CD14-positive monocyte (primary cell): Measurements from ENCODE around the gene CCBE1. TPM values are rescaled to one million over a fixed set of nuclear protein-coding genes. Genes with fewer than 3 reads are reported as not detected.

Experiments
- DNase-seq, 3 donors: peaks; one replicate each; pipeline ENCODE4 v3.0.0-alpha.2; 2011 to 2022
- H2AFZ ChIP-seq: 2 replicates; pipeline ENCODE4 v1.6.0; 2012; ENCODE audit warnings: mild to moderate bottlenecking, low read depth, low read length, inconsistent platforms; ENCODE audit not compliant: insufficient read depth, poor library complexity, severe bottlenecking
- H3K27ac ChIP-seq, 2 donors: 1 replicate in 1 of 2; 2 replicates in 1 of 2; pipeline ENCODE4 v1.5.1; 2012 to 2013; ENCODE audit warnings: low read length in 2 of 2, control low read depth in 1 of 2, inconsistent platforms in 1 of 2, low read depth in 1 of 2, mild to moderate bottlenecking in 1 of 2
- H3K27me3 ChIP-seq, 2 donors: one replicate each; pipeline versions ENCODE4 v1.6.0 to v1.6.1; 2011 to 2013; ENCODE audit warnings: low read length in 2 of 2; ENCODE audit not compliant: control insufficient read depth in 2 of 2, insufficient read depth in 2 of 2
- H3K36me3 ChIP-seq, 2 donors: replicated peaks in 1 of 2; 1 replicate in 1 of 2; 2 replicates in 1 of 2; pipeline versions ENCODE4 v1.5.1 to v1.6.1; 2012 to 2013; ENCODE audit warnings: low read length in 2 of 2, control low read depth in 1 of 2, inconsistent platforms in 1 of 2, mild to moderate bottlenecking in 1 of 2; ENCODE audit not compliant: insufficient read depth in 2 of 2, control insufficient read depth in 1 of 2
- H3K4me1 ChIP-seq, 2 donors: 1 replicate in 1 of 2; 2 replicates in 1 of 2; pipeline versions ENCODE4 v1.5.1 to v1.6.1; 2012 to 2013; ENCODE audit warnings: low read length in 2 of 2, control low read depth in 1 of 2, inconsistent platforms in 1 of 2, mild to moderate bottlenecking in 1 of 2, moderate library complexity in 1 of 2; ENCODE audit not compliant: insufficient read depth in 2 of 2, control insufficient read depth in 1 of 2
- H3K4me2 ChIP-seq: replicated peaks from 2 replicates; pipeline ENCODE3; 2012; ENCODE audit warnings: low read length, moderate library complexity, mild to moderate bottlenecking; ENCODE audit not compliant: poor library complexity, severe bottlenecking; ENCODE audit errors: extremely low read depth
- H3K4me3 ChIP-seq, 3 experiments: fragments of 200-600 bp in 1 of 3; sonication (generic) in 1 of 3; replicated peaks in 1 of 3; 1 replicate in 2 of 3; 2 replicates in 1 of 3; pipeline ENCODE4 v1.5.1; 2011 to 2013; ENCODE audit warnings: low read length in 3 of 3, mild to moderate bottlenecking in 3 of 3, control low read depth in 2 of 3, low read depth in 2 of 3, inconsistent platforms in 1 of 3, moderate library complexity in 1 of 3
- H3K79me2 ChIP-seq: 2 replicates; pipeline ENCODE4 v1.6.0; 2012; ENCODE audit warnings: mild to moderate bottlenecking, control low read depth, inconsistent platforms, low read length, moderate library complexity; ENCODE audit not compliant: insufficient read depth
- H3K9ac ChIP-seq: 2 replicates; pipeline ENCODE4 v1.6.0; 2017; ENCODE audit warnings: low read length, mild to moderate bottlenecking; ENCODE audit not compliant: insufficient read depth, poor library complexity, severe bottlenecking
- H3K9me3 ChIP-seq, 2 donors: replicated peaks in 1 of 2; 1 replicate in 1 of 2; 2 replicates in 1 of 2; pipeline versions ENCODE4 v1.5.1 to v1.6.1; 2012 to 2013; ENCODE audit warnings: low read length in 2 of 2, control low read depth in 1 of 2; ENCODE audit not compliant: control insufficient read depth in 1 of 2, insufficient read depth in 1 of 2
- H4K20me1 ChIP-seq: 2 replicates; pipeline ENCODE4 v1.6.0; 2012; ENCODE audit warnings: mild to moderate bottlenecking, low read length, control low read depth, moderate library complexity; ENCODE audit not compliant: insufficient read depth
- H3K27ac Mint-ChIP-seq, 7 donors: one replicate each; pipeline ENCODE4 v1.8.0; 2020; ENCODE audit warnings: mild to moderate bottlenecking in 7 of 7, mixed read lengths in 7 of 7, moderate library complexity in 6 of 7, inconsistent platforms in 2 of 7
- H3K27me3 Mint-ChIP-seq, 3 donors: one replicate each; pipeline ENCODE4 v1.8.0; 2021 to 2022; ENCODE audit warnings: low read depth in 3 of 3, mild to moderate bottlenecking in 3 of 3, mixed read lengths in 3 of 3, moderate library complexity in 3 of 3, inconsistent platforms in 1 of 3
- H3K36me3 Mint-ChIP-seq, 2 donors: one replicate each; pipeline ENCODE4 v1.8.0; 2020; ENCODE audit warnings: mixed read lengths in 2 of 2, inconsistent platforms in 1 of 2, mild to moderate bottlenecking in 1 of 2
- H3K4me1 Mint-ChIP-seq: one replicate; pipeline ENCODE4 v1.8.0; 2020; ENCODE audit warnings: mild to moderate bottlenecking, mixed read lengths
- H3K4me3 Mint-ChIP-seq, 2 donors: one replicate each; pipeline ENCODE4 v1.8.0; 2020; ENCODE audit warnings: mild to moderate bottlenecking in 2 of 2, mixed read lengths in 2 of 2, moderate library complexity in 1 of 2
- H3K9me3 Mint-ChIP-seq, 7 donors: one replicate each; pipeline ENCODE4 v1.8.0; 2020 to 2022; ENCODE audit warnings: mixed read lengths in 7 of 7, mild to moderate bottlenecking in 6 of 7, moderate library complexity in 6 of 7, inconsistent platforms in 2 of 7
- WGBS: methylation state at CpG from one replicate; pipeline ENCODE4 v1.1.5; 2013; ENCODE audit warnings: missing lambda C conversion rate; ENCODE audit not compliant: insufficient coverage; 5-methylcytosine and 5-hydroxymethylcytosine counted together
- intact Hi-C, 2 donors: fragments of 100-400 bp; cut with micrococcal nuclease; formaldehyde crosslinking; loops; one replicate each; pipeline versions ENCODE4 v1.15.0 to v1.15.1; 2023
- polyA plus RNA-seq, 3 donors: library from polyadenylated mRNA; depleted of rRNA in 1 of 3; unstranded in 2 of 3; stranded (reverse) in 1 of 3; fragments of 300-500 nt in 2 of 3; fragments of >200 nt in 1 of 3; fragmentation: Illumina TruSeq in 2 of 3; gene quantifications; 1 replicate in 2 of 3; 2 replicates in 1 of 3; pipeline ENCODE4 v1.2.3, GENCODE V29; 2012 to 2021
- TF ChIP-seq, protein P1 (sequence below): fragments of 200-600 bp; IDR thresholded peaks from one replicate; pipeline ENCODE4 v1.8.0; 2022; ENCODE audit warnings: antibody characterized with exemption, mild to moderate bottlenecking

CCBE1 gene
- polyA plus RNA-seq, 3 donors, result not detected

DNA sequence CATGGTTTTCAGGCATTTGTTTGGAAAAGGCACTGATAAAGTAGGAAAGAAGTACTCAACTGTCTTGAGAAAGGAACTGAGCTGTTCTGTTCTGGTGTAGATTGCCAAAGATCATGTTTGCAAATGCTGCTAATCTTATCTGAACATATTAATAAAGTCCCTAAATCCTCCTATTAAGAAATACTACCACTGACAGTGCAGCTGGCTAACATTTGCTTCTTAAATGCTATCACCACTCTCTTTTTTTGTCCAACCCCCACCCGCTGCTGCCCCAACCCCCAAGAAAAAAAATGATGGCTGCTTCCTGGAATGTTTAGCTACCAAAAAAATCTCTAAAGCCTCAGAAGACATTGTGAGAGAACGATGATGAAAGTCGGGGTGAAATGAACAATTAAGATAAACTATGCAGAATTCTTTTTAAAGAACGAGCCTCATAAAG is 130.7 kb downstream of the CCBE1 start:
- intact Hi-C loops, result no loop called here
- WGBS, result no CpG with 5 or more reads among the region's 4 CpGs

DNA sequence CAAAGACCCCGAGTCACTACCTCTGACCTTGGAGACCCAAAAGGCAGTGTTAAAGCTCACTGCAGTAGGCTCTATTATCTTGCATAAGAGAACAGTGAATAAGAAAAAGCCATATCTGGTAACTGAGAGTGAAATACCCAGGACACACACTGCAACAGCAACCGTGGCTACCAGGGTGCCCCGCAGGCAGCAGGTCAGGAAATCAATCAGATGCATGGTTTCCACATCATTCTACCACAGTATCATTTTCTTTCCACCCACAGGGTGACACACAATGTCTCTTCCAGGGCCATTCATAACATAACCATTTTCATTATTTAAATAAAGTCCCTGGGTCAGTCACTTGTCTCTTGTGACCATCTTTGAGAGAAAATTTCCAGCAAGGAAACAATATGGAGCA is 131.3 kb downstream of the CCBE1 start:
- H2AFZ ChIP-seq, result no peak overlapping the region
- 58% methylated on average over 2 of the region's 3 CpGs for WGBS
- H3K9ac ChIP-seq, result no peak overlapping the region
- no peaks in the 10 kb centered on the region for H3K9me3 ChIP-seq
- no peaks in the 10 kb centered on the region for H3K27me3 ChIP-seq
- no peak overlapping the region for H3K4me3 ChIP-seq
- H3K36me3 Mint-ChIP-seq, result no peaks in the 10 kb centered on the region
- no peaks in the 10 kb centered on the region for H3K4me1 Mint-ChIP-seq
- intact Hi-C loops, result no loop called here
- H3K27me3 Mint-ChIP-seq, result no peaks in the 10 kb centered on the region
- H3K27ac Mint-ChIP-seq, result no peak overlapping the region
- no peak overlapping the region for H3K27ac ChIP-seq
- no peak for DNase-seq
- no peaks in the 10 kb centered on the region for H3K36me3 ChIP-seq
- peaks cover 0 to 13% (median 4%) of the 10 kb centered on the region in 7 donors for H3K9me3 Mint-ChIP-seq
- H4K20me1 ChIP-seq, result no peaks in the 10 kb centered on the region
- TF ChIP-seq, protein P1, sequence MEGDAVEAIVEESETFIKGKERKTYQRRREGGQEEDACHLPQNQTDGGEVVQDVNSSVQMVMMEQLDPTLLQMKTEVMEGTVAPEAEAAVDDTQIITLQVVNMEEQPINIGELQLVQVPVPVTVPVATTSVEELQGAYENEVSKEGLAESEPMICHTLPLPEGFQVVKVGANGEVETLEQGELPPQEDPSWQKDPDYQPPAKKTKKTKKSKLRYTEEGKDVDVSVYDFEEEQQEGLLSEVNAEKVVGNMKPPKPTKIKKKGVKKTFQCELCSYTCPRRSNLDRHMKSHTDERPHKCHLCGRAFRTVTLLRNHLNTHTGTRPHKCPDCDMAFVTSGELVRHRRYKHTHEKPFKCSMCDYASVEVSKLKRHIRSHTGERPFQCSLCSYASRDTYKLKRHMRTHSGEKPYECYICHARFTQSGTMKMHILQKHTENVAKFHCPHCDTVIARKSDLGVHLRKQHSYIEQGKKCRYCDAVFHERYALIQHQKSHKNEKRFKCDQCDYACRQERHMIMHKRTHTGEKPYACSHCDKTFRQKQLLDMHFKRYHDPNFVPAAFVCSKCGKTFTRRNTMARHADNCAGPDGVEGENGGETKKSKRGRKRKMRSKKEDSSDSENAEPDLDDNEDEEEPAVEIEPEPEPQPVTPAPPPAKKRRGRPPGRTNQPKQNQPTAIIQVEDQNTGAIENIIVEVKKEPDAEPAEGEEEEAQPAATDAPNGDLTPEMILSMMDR, result no peak
- H3K4me1 ChIP-seq, result no peaks in the 10 kb centered on the region
- no peak overlapping the region for H3K4me3 Mint-ChIP-seq
- H3K79me2 ChIP-seq, result no peaks in the 10 kb centered on the region
- no peak overlapping the region for H3K4me2 ChIP-seq

More for the DNA sequence above, 130.7 kb downstream of the CCBE1 start:
- H3K4me2 ChIP-seq, result no peak overlapping the region
- no peak overlapping the region for H3K27ac Mint-ChIP-seq
- no peaks in the 10 kb centered on the region for H3K4me1 ChIP-seq
- H4K20me1 ChIP-seq, result no peaks in the 10 kb centered on the region
- H3K9ac ChIP-seq, result no peak overlapping the region
- H3K36me3 Mint-ChIP-seq, result no peaks in the 10 kb centered on the region
- no peak overlapping the region for H3K4me3 ChIP-seq
- DNase-seq, result no peak
- no peaks in the 10 kb centered on the region for H3K36me3 ChIP-seq
- H3K79me2 ChIP-seq, result no peaks in the 10 kb centered on the region
- H3K27me3 ChIP-seq, result no peaks in the 10 kb centered on the region
- no peak overlapping the region for H2AFZ ChIP-seq
- no peak overlapping the region for H3K4me3 Mint-ChIP-seq
- H3K27me3 Mint-ChIP-seq, result no peaks in the 10 kb centered on the region
- H3K27ac ChIP-seq, result no peak overlapping the region
- H3K4me1 Mint-ChIP-seq, result no peaks in the 10 kb centered on the region
- peaks cover 0 to 13% (median 4%) of the 10 kb centered on the region in 7 donors for H3K9me3 Mint-ChIP-seq
- TF ChIP-seq, protein P1, result no peak
- H3K9me3 ChIP-seq, result no peaks in the 10 kb centered on the region
